Fibroblast of lung (primary cell): ENCODE results near the gene ZNF660. TPM values are rescaled to one million over a fixed set of nuclear protein-coding genes. Genes with fewer than 3 reads are reported as not detected.

ENCODE experiments used
- DNase-seq, 2 donors: peaks; one replicate each; pipeline versions ENCODE4 v3.0.0 to v3.0.0-alpha.2; 2010; ENCODE audit warnings: low read depth in 2 of 2
- H2AFZ ChIP-seq: 2 replicates; pipeline ENCODE4 v1.5.1; 2012; ENCODE audit warnings: low read length, control low read depth, inconsistent platforms
- H3K27ac ChIP-seq: 2 replicates; pipeline ENCODE4 v1.5.1; 2011; ENCODE audit warnings: low read length, control low read depth; ENCODE audit not compliant: insufficient read depth
- H3K27me3 ChIP-seq: 2 replicates; pipeline ENCODE4 v1.5.1; 2011; ENCODE audit warnings: mild to moderate bottlenecking, low read length; ENCODE audit not compliant: control insufficient read depth, insufficient read depth
- H3K36me3 ChIP-seq: 2 replicates; pipeline ENCODE4 v1.5.1; 2011; ENCODE audit warnings: low read length; ENCODE audit not compliant: control insufficient read depth, insufficient read depth
- H3K4me1 ChIP-seq: 2 replicates; pipeline ENCODE4 v1.5.1; 2011; ENCODE audit warnings: low read length; ENCODE audit not compliant: control insufficient read depth, insufficient read depth; ENCODE audit errors: extremely low read depth
- H3K4me2 ChIP-seq: 2 replicates; pipeline ENCODE4 v1.5.1; 2011; ENCODE audit warnings: low read length, control low read depth; ENCODE audit not compliant: insufficient read depth; ENCODE audit errors: extremely low read depth
- H3K4me3 ChIP-seq, 4 experiments: fragments of 200-600 bp in 1 of 4; sonication (generic) in 1 of 4; replicated peaks in 1 of 4; 2 replicates each; pipeline ENCODE4 v1.5.1; 2011 to 2016; ENCODE audit warnings: low read length in 4 of 4, low read depth in 3 of 4, mild to moderate bottlenecking in 3 of 4, control low read depth in 2 of 4, inconsistent platforms in 1 of 4, mixed read lengths in 1 of 4; ENCODE audit not compliant: insufficient read depth in 1 of 4; ENCODE audit errors: control extremely low read depth in 1 of 4
- H3K79me2 ChIP-seq: 2 replicates; pipeline ENCODE4 v1.5.1; 2012; ENCODE audit warnings: mild to moderate bottlenecking, low read length, inconsistent platforms; ENCODE audit not compliant: control insufficient read depth, insufficient read depth
- H3K9ac ChIP-seq: 2 replicates; pipeline ENCODE4 v1.5.1; 2011; ENCODE audit warnings: mild to moderate bottlenecking, low read length, control low read depth; ENCODE audit not compliant: insufficient read depth
- H3K9me3 ChIP-seq: 2 replicates; pipeline ENCODE4 v1.5.1; 2012; ENCODE audit warnings: low read depth, low read length; ENCODE audit not compliant: control insufficient read depth, insufficient read depth
- H4K20me1 ChIP-seq: 2 replicates; pipeline ENCODE4 v1.5.1; 2011; ENCODE audit warnings: low read length; ENCODE audit not compliant: control insufficient read depth, insufficient read depth; ENCODE audit errors: extremely low read depth
- EZH2 ChIP-seq: IDR thresholded peaks from 2 replicates; pipeline ENCODE4 v1.5.1; 2012; ENCODE audit warnings: low read length, control low read depth, mild to moderate bottlenecking; ENCODE audit errors: missing control alignments
- polyA plus RNA-seq, 2 donors: library from polyadenylated mRNA; depleted of rRNA in 1 of 2; stranded (reverse) in 1 of 2; unstranded in 1 of 2; fragments of >200 nt; gene quantifications; 2 replicates each; pipeline ENCODE4 v1.2.1, GENCODE V29; 2011 to 2012; ENCODE audit warnings: missing spikeins in 1 of 2
- total RNA-seq: library from RNA; depleted of rRNA; stranded (reverse); fragments of >200 nt; gene quantifications from 2 replicates; pipeline ENCODE4 v1.2.1, GENCODE V29; 2014
- TF ChIP-seq, protein P1 (sequence below), 2 donors: IDR thresholded peaks in 1 of 2; conservative IDR thresholded peaks in 1 of 2; 1 replicate in 1 of 2; 2 replicates in 1 of 2; pipeline ENCODE4 v1.5.1; 2011 to 2012; ENCODE audit warnings: low read length in 2 of 2, control low read depth in 1 of 2, inconsistent platforms in 1 of 2, low read depth in 1 of 2, mild to moderate bottlenecking in 1 of 2

ZNF660 gene
- total and polyA plus RNA-seq, 2 donors (not counting 1 experiment from before 2014, with no cell fraction given) = 0.92 to 4.0 TPM

DNA sequence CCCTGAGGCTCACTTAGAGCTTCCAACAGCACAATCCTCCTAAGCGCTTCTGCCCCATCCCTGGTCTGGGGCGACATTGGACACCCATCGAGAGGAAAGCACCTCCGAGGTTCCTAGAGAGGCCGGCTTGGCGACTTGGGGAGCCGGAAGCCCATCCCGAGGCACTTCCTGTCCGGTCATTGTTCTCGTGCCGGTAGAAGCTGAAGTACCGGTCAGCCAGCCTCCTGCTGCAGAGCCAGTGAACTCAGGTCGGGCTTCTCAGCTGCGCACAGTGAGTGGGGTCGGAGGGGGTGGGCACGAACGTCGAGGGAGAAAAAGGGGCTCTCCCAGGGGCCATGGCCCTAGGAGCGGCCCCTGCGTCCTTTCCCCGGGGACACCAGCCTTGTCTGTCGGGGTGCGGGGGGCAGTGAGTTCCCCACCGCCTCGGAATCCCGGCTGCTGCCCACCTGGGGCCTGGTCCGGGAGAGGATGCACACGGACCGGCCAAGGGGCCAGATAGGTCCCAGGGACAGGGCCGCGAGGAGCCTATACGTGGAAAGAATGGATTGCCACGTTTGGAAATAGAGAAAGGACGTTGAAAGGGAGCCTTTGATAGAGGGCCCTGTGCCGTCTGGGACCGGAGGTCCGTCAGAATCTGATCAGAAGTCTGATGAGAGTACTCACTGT, 63.9 kb downstream of the ZNF660 start, which contains the start of gene ZNF35:
TSS of gene ZNF35 (plus strand) at position 169 of the 666 bp plus-strand sequence. CDS start 2,336 bp downstream, outside the sequence.
- Histone ChIP-seq H3K4me2 (peak within 1 kb of the TSS; percentile 97), H2AFZ (peak within 1 kb of the TSS; percentile 95), H3K79me2 (peaks cover 13% of the 10 kb centered on the region), H3K4me1 (no peaks in the 10 kb centered on the region), H3K9me3 (no peaks in the 10 kb centered on the region), H3K27me3 (no peaks in the 10 kb centered on the region), H3K9ac (peak within 1 kb of the TSS; percentile 89), H3K4me3 (peak within 1 kb of the TSS; percentile 82 to 99 (median 93)), H3K27ac (peak within 1 kb of the TSS; percentile 82), H4K20me1 (no peaks in the 10 kb centered on the region), H3K36me3 (peaks cover 8% of the 10 kb centered on the region)
- no peak for TF ChIP-seq EZH2
- TF ChIP-seq, protein P1, sequence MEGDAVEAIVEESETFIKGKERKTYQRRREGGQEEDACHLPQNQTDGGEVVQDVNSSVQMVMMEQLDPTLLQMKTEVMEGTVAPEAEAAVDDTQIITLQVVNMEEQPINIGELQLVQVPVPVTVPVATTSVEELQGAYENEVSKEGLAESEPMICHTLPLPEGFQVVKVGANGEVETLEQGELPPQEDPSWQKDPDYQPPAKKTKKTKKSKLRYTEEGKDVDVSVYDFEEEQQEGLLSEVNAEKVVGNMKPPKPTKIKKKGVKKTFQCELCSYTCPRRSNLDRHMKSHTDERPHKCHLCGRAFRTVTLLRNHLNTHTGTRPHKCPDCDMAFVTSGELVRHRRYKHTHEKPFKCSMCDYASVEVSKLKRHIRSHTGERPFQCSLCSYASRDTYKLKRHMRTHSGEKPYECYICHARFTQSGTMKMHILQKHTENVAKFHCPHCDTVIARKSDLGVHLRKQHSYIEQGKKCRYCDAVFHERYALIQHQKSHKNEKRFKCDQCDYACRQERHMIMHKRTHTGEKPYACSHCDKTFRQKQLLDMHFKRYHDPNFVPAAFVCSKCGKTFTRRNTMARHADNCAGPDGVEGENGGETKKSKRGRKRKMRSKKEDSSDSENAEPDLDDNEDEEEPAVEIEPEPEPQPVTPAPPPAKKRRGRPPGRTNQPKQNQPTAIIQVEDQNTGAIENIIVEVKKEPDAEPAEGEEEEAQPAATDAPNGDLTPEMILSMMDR (conservative IDR thresholded peaks at IDR 0.05 in 1 of 2, IDR thresholded peaks at IDR 0.05 in 1 of 2; ENCODE audit: low read depth in 1 of 2, low read length in 2 of 2) = no peak
- DNase-seq = peak; percentile 92 to 93

Other genes starting within 250 kb of the ZNF660 start
- gene TCAIM, start 246.2 kb upstream of the ZNF660 start, total RNA-seq = 29.3 and 46.6 TPM in 2 replicates
- 25.9 and 29.8 TPM in 2 replicates for gene TCAIM, start 246.2 kb upstream of the ZNF660 start, polyA plus RNA-seq
- 7.7 and 9.1 TPM in 2 replicates for gene ZNF445, start 107.3 kb upstream of the ZNF660 start, total RNA-seq
- gene ZNF445, start 107.3 kb upstream of the ZNF660 start, polyA plus RNA-seq = 4.0 and 4.5 TPM in 2 replicates
- 8.5 and 13.2 TPM in 2 replicates for gene ZKSCAN7, start 29.8 kb upstream of the ZNF660 start, total RNA-seq
- 2.2 and 3.0 TPM in 2 replicates for gene ZKSCAN7, start 29.8 kb upstream of the ZNF660 start, polyA plus RNA-seq
- gene ZNF197, start 40.1 kb downstream of the ZNF660 start, total RNA-seq = 20.3 and 20.8 TPM in 2 replicates
- gene ZNF197, start 40.1 kb downstream of the ZNF660 start, polyA plus RNA-seq = 8.1 and 9.3 TPM in 2 replicates
- 9.8 and 11.2 TPM in 2 replicates for gene ZNF35, start 63.8 kb downstream of the ZNF660 start, total RNA-seq
- gene ZNF35, start 63.8 kb downstream of the ZNF660 start, polyA plus RNA-seq = 6.9 and 8.0 TPM in 2 replicates
- gene ZNF502, start 127.7 kb downstream of the ZNF660 start, total RNA-seq = 5.4 and 6.1 TPM in 2 replicates
- gene ZNF502, start 127.7 kb downstream of the ZNF660 start, polyA plus RNA-seq = 3.1 and 4.2 TPM in 2 replicates
- gene ZNF501, start 144.7 kb downstream of the ZNF660 start, total RNA-seq = 11.3 and 16.0 TPM in 2 replicates
- gene ZNF501, start 144.7 kb downstream of the ZNF660 start, polyA plus RNA-seq = 3.2 and 3.7 TPM in 2 replicates
- 18.3 and 20.0 TPM in 2 replicates for gene KIAA1143, start 176.7 kb downstream of the ZNF660 start, total RNA-seq
- gene KIAA1143, start 176.7 kb downstream of the ZNF660 start, polyA plus RNA-seq = 16.0 and 18.9 TPM in 2 replicates
- 2.1 and 3.8 TPM in 2 replicates for gene KIF15, start 176.8 kb downstream of the ZNF660 start, total RNA-seq
- 3.1 and 9.4 TPM in 2 replicates for gene KIF15, start 176.8 kb downstream of the ZNF660 start, polyA plus RNA-seq